GM10266 (cell line): ENCODE measurements around the gene STK4.

Source experiments
- DNase-seq: peaks from one replicate; pipeline ENCODE4 v3.0.0; 2012; ENCODE audit errors: extremely low spot score
- CTCF ChIP-seq: IDR thresholded peaks from 2 replicates; pipeline ENCODE4 v1.5.1; 2012; ENCODE audit warnings: mild to moderate bottlenecking, low read depth; ENCODE audit not compliant: control insufficient read depth, insufficient read depth; ENCODE audit errors: missing control alignments

The STK4 gene

GRCh38 chr20:44967207-44967807, 995 bp downstream of the STK4 start:
- no peak for TF ChIP-seq CTCF
- no peak for DNase-seq

- TF ChIP-seq CTCF, result no peak
- no peak for DNase-seq
These were observed 3.1 kb downstream of the STK4 start for GRCh38 chr20:44969300-44969894.

- DNase-seq, result no peak
- TF ChIP-seq CTCF, result no peak
These were observed 4.0 kb downstream of the STK4 start for GRCh38 chr20:44970243-44970757.

GRCh38 chr20:44973053-44973452, 6.7 kb downstream of the STK4 start:
- no peak for TF ChIP-seq CTCF

GRCh38 chr20:44976698-44977097, 10.4 kb downstream of the STK4 start:
- DNase-seq, result no peak
- no peak for TF ChIP-seq CTCF

More at GRCh38 chr20:44973053-44973452, 6.7 kb downstream of the STK4 start:
- DNase-seq, result no peak

GRCh38 chr20:44979090-44979621, 12.8 kb downstream of the STK4 start:
- peak; percentile 61 for DNase-seq
- TF ChIP-seq CTCF, result no peak

- no peak for TF ChIP-seq CTCF
- DNase-seq, result no peak
These were observed 15.6 kb downstream of the STK4 start for GRCh38 chr20:44981736-44982406.
